ENCODE measurements around the gene TBX19. TPM values are rescaled to one million over a fixed set of nuclear protein-coding genes. Genes with fewer than 3 reads are reported as not detected.

The TBX19 gene
- polyA plus RNA-seq, 1 donor (not counting 4 experiments of a cell fraction or from before 2014, with no cell fraction given) = 0.93 TPM

GRCh38 chr1:168261390-168261789, 19.3 kb upstream of the TBX19 start:
- peak overlapping the region; percentile 67 for H3K4me2 ChIP-seq (ENCODE audit: control insufficient read depth, extremely low read depth, insufficient read depth, low read depth, low read length)

GRCh38 chr1:168263130-168263529, 17.5 kb upstream of the TBX19 start:
- dilution Hi-C loops (cut with MboI; ENCODE audit: extremely low pct_ligation_motif_present, low sequenced_read_pairs) = no loop called here
- no peak overlapping the region for H3K4me3 ChIP-seq (ENCODE audit: control insufficient read depth in 2 of 3, extremely low read depth in 1 of 3, insufficient read depth in 2 of 3, low read depth in 1 of 3, low read length in 3 of 3)
- H3K27ac ChIP-seq (ENCODE audit: control insufficient read depth, insufficient read depth, low read length) = no peak overlapping the region
- H3K9ac ChIP-seq (ENCODE audit: control insufficient read depth, extremely low read depth, insufficient read depth, low read length) = no peak overlapping the region
- no peak overlapping the region for H2AFZ ChIP-seq (ENCODE audit: control insufficient read depth, low read length)
- no peaks in the 10 kb centered on the region for H3K79me2 ChIP-seq (ENCODE audit: control insufficient read depth, insufficient read depth, low read length)
- FAIRE-seq (no peak), DNase-seq (ENCODE audit: low read depth, low spot score) (no peak)
- no peaks in the 10 kb centered on the region for H3K36me3 ChIP-seq (ENCODE audit: control insufficient read depth in 2 of 2, extremely low read depth in 1 of 2, insufficient read depth in 2 of 2, low read length in 2 of 2)
- no peaks in the 10 kb centered on the region for H3K9me1 ChIP-seq (ENCODE audit: control insufficient read depth, extremely low read depth, insufficient read depth, low read length)
- H3K4me1 ChIP-seq (ENCODE audit: control insufficient read depth, extremely low read depth, insufficient read depth, low read length) = peaks cover 23% of the 10 kb centered on the region
- H4K20me1 ChIP-seq (ENCODE audit: control insufficient read depth, extremely low read depth, insufficient read depth, low read length) = no peaks in the 10 kb centered on the region
- no peak overlapping the region for H3K4me2 ChIP-seq (ENCODE audit: control insufficient read depth, extremely low read depth, insufficient read depth, low read depth, low read length)
- no peaks in the 10 kb centered on the region for H3K9me3 ChIP-seq (ENCODE audit: control insufficient read depth, low read depth, low read length)
- TF ChIP-seq, protein P1, sequence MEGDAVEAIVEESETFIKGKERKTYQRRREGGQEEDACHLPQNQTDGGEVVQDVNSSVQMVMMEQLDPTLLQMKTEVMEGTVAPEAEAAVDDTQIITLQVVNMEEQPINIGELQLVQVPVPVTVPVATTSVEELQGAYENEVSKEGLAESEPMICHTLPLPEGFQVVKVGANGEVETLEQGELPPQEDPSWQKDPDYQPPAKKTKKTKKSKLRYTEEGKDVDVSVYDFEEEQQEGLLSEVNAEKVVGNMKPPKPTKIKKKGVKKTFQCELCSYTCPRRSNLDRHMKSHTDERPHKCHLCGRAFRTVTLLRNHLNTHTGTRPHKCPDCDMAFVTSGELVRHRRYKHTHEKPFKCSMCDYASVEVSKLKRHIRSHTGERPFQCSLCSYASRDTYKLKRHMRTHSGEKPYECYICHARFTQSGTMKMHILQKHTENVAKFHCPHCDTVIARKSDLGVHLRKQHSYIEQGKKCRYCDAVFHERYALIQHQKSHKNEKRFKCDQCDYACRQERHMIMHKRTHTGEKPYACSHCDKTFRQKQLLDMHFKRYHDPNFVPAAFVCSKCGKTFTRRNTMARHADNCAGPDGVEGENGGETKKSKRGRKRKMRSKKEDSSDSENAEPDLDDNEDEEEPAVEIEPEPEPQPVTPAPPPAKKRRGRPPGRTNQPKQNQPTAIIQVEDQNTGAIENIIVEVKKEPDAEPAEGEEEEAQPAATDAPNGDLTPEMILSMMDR (optimal IDR thresholded peaks at IDR 0.05 in 1 of 3, IDR thresholded peaks at IDR 0.05 in 1 of 3, conservative IDR thresholded peaks at IDR 0.05 in 1 of 3; ENCODE audit: extremely low read depth in 1 of 3, insufficient read depth in 2 of 3, low read length in 3 of 3) = no peak
- TF ChIP-seq EZH2 (IDR thresholded peaks at IDR 0.05; ENCODE audit: low read length) = no peak
- H3K27me3 ChIP-seq (ENCODE audit: control insufficient read depth, extremely low read depth, insufficient read depth, low read length) = no peaks in the 10 kb centered on the region

More at GRCh38 chr1:168261390-168261789, 19.3 kb upstream of the TBX19 start:
- Histone ChIP-seq H3K4me3 (ENCODE audit: control insufficient read depth in 2 of 3, extremely low read depth in 1 of 3, insufficient read depth in 2 of 3, low read depth in 1 of 3, low read length in 3 of 3) (peak overlapping the region in 2 of 3 experiments; percentile 15 to 18), H3K36me3 (ENCODE audit: control insufficient read depth in 2 of 2, extremely low read depth in 1 of 2, insufficient read depth in 2 of 2, low read length in 2 of 2) (no peaks in the 10 kb centered on the region), H3K79me2 (ENCODE audit: control insufficient read depth, insufficient read depth, low read length) (no peaks in the 10 kb centered on the region), H3K9me3 (ENCODE audit: control insufficient read depth, low read depth, low read length) (no peaks in the 10 kb centered on the region), H3K4me1 (ENCODE audit: control insufficient read depth, extremely low read depth, insufficient read depth, low read length) (peaks cover 23% of the 10 kb centered on the region), H3K9me1 (ENCODE audit: control insufficient read depth, extremely low read depth, insufficient read depth, low read length) (no peaks in the 10 kb centered on the region), H2AFZ (ENCODE audit: control insufficient read depth, low read length) (peak overlapping the region; percentile 21), H4K20me1 (ENCODE audit: control insufficient read depth, extremely low read depth, insufficient read depth, low read length) (no peaks in the 10 kb centered on the region), H3K27me3 (ENCODE audit: control insufficient read depth, extremely low read depth, insufficient read depth, low read length) (no peaks in the 10 kb centered on the region), H3K9ac (ENCODE audit: control insufficient read depth, extremely low read depth, insufficient read depth, low read length) (no peak overlapping the region), H3K27ac (ENCODE audit: control insufficient read depth, insufficient read depth, low read length) (no peak overlapping the region)
- peak; percentile 23 for DNase-seq (ENCODE audit: low read depth, low spot score)
- dilution Hi-C loops (cut with MboI; ENCODE audit: extremely low pct_ligation_motif_present, low sequenced_read_pairs) = no loop called here
- no peak for TF ChIP-seq EZH2 (IDR thresholded peaks at IDR 0.05; ENCODE audit: low read length)
- TF ChIP-seq, protein P1 (optimal IDR thresholded peaks at IDR 0.05 in 1 of 3, IDR thresholded peaks at IDR 0.05 in 1 of 3, conservative IDR thresholded peaks at IDR 0.05 in 1 of 3; ENCODE audit: extremely low read depth in 1 of 3, insufficient read depth in 2 of 3, low read length in 3 of 3) = no peak
- FAIRE-seq = peak; percentile 93

All from keratinocyte (primary cell).